GM12865 (cell line): ENCODE measurements around the gene C7orf57.

Source experiments
- DNase-seq: peaks from one replicate; pipeline ENCODE4 v3.0.0; 2010; ENCODE audit warnings: low read depth
- H3K4me3 ChIP-seq: 2 replicates; pipeline ENCODE4 v1.5.1; 2011; ENCODE audit warnings: mild to moderate bottlenecking, low read depth, low read length, control low read depth
- CTCF ChIP-seq: IDR thresholded peaks from 2 replicates; pipeline ENCODE4 v1.5.1; 2011; ENCODE audit warnings: low read length, control low read depth, low read depth, inconsistent platforms; ENCODE audit not compliant: insufficient read depth; ENCODE audit errors: missing control alignments

Gene C7orf57

GRCh38 chr7:48031111-48031510 lies 4.2 kb upstream of the C7orf57 start:
- H3K4me3 ChIP-seq: no peak overlapping the region
- no peak for TF ChIP-seq CTCF
- no peak for DNase-seq

GRCh38 chr7:48033922-48034321 lies 1.4 kb upstream of the C7orf57 start:
- TF ChIP-seq CTCF: no peak

GRCh38 chr7:48035967-48036478 lies 680 bp downstream of the C7orf57 start:
- no peak for TF ChIP-seq CTCF
- no peak for DNase-seq
- H3K4me3 ChIP-seq: no peak overlapping the region

More at GRCh38 chr7:48033922-48034321, 1.4 kb upstream of the C7orf57 start:
- H3K4me3 ChIP-seq: no peak overlapping the region
- no peak for DNase-seq

- no peak for TF ChIP-seq CTCF
- no peak overlapping the region for H3K4me3 ChIP-seq
- no peak for DNase-seq
Measured at GRCh38 chr7:48038815-48039506, 3.6 kb downstream of the C7orf57 start.

GRCh38 chr7:48040944-48041652 lies 5.8 kb downstream of the C7orf57 start:
- DNase-seq: no peak
- TF ChIP-seq CTCF: no peak
- H3K4me3 ChIP-seq: no peak overlapping the region

- no peak overlapping the region for H3K4me3 ChIP-seq
- DNase-seq: no peak
Measured at GRCh38 chr7:48041653-48041970, 6.3 kb downstream of the C7orf57 start.

More at GRCh38 chr7:48041653-48041970, 6.3 kb downstream of the C7orf57 start:
- no peak for TF ChIP-seq CTCF
